Ishikawa (cell line): ENCODE results near the gene MCRS1.

Experiments
- CEBPB ChIP-seq: IDR thresholded peaks from 2 replicates; pipeline ENCODE4 v1.6.1; 2012
- CREB1 ChIP-seq: IDR thresholded peaks from 2 replicates; pipeline ENCODE4 v1.6.1; 2012; ENCODE audit warnings: low read depth
- EGR1 ChIP-seq: IDR thresholded peaks from 2 replicates; pipeline ENCODE4 v1.6.1; 2012
- EP300 ChIP-seq: IDR thresholded peaks from 2 replicates; pipeline ENCODE4 v1.6.1; 2012; ENCODE audit warnings: borderline replicate concordance
- FOXM1 ChIP-seq: IDR thresholded peaks from 2 replicates; pipeline ENCODE4 v1.6.1; 2012; ENCODE audit warnings: low read depth, borderline replicate concordance
- MAX ChIP-seq: IDR thresholded peaks from 2 replicates; pipeline ENCODE4 v1.6.1; 2012
- NFIC ChIP-seq: IDR thresholded peaks from 2 replicates; pipeline ENCODE4 v1.6.1; 2012
- RAD21 ChIP-seq: IDR thresholded peaks from 2 replicates; pipeline ENCODE4 v1.6.1; 2012; ENCODE audit warnings: low read depth
- REST ChIP-seq: IDR thresholded peaks from 2 replicates; pipeline ENCODE4 v1.6.1; 2012; ENCODE audit warnings: low read depth, mild to moderate bottlenecking
- TAF1 ChIP-seq: IDR thresholded peaks from 2 replicates; pipeline ENCODE4 v1.6.1; 2012; ENCODE audit warnings: low read depth, mild to moderate bottlenecking
- TCF12 ChIP-seq: IDR thresholded peaks from 2 replicates; pipeline ENCODE4 v1.6.1; 2012; ENCODE audit warnings: low read depth
- TEAD4 ChIP-seq: IDR thresholded peaks from 2 replicates; pipeline ENCODE4 v1.6.1; 2012
- USF1 ChIP-seq: IDR thresholded peaks from 2 replicates; pipeline ENCODE4 v1.6.1; 2012
- YY1 ChIP-seq: IDR thresholded peaks from 2 replicates; pipeline ENCODE4 v1.6.1; 2012; ENCODE audit warnings: low read depth
- ZBTB7A ChIP-seq: IDR thresholded peaks from 2 replicates; pipeline ENCODE4 v1.6.1; 2012; ENCODE audit warnings: low read depth

The MCRS1 gene

GRCh38 chr12:49558526-49558925 lies 9.4 kb downstream of the MCRS1 start:
- TF ChIP-seq FOXM1: no peak
- no peak for TF ChIP-seq TAF1
- no peak for TF ChIP-seq CEBPB
- no peak for TF ChIP-seq TEAD4
- no peak for TF ChIP-seq NFIC
- TF ChIP-seq TCF12: no peak
- no peak for TF ChIP-seq ZBTB7A
- no peak for TF ChIP-seq EGR1
- TF ChIP-seq CREB1: no peak

DNA sequence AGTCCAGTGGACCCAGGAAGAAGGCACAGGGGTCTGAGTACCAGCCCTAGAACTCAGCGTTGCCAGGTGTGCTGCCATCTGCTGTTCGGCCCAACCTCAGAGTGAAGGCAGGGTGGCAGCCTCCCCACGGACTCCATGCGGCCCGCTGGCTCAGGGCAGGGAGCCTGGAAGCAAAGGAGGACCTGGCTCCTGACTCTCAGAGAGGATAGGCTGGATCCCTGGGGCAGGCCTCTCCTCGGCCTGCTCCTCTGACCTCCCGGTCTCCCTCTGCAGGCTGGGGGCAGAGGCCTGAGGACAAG lies 10.1 kb downstream of the MCRS1 start:
- TF ChIP-seq USF1 (no peak), CEBPB (no peak), TAF1 (no peak)

DNA sequence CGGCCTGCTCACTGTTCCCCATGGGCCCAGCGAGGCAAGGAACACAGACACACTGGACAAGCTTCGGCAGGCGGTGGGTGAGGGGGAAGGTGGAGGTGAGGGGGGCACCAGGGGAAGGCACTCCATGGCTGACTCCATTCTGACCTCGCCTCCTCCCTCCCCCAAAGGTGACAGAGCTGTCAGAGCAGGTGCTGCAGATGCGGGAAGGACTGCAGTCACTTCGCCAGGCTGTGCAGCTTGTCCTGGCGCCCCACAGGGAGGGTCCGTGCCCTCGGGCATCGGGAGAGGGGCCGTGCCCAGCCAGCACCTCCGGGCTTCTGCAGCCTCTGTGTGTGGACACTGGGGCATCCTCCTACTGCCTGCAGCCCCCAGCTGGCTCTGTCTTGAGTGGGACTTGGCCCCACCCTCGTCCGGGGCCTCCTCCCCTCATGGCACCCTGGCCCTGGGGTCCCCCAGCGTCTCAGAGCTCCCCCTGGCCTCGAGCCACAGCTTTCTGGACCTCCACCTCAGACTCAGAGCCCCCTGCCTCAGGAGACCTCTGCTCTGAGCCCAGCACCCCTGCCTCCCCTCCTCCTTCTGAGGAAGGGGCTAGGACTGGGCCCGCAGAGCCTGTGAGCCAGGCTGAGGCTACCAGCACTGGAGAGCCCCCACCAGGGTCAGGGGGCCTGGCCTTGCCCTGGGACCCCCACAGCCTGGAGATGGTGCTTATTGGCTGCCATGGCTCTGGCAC lies 10.6 kb downstream of the MCRS1 start:
- TF ChIP-seq TAF1 (no peak), TCF12 (no peak), YY1 (no peak), USF1 (no peak), EGR1 (no peak), MAX (no peak), CREB1 (no peak), ZBTB7A (no peak), CEBPB (no peak), TEAD4 (no peak), RAD21 (no peak), EP300 (no peak), REST (no peak), FOXM1 (no peak), NFIC (no peak)

DNA sequence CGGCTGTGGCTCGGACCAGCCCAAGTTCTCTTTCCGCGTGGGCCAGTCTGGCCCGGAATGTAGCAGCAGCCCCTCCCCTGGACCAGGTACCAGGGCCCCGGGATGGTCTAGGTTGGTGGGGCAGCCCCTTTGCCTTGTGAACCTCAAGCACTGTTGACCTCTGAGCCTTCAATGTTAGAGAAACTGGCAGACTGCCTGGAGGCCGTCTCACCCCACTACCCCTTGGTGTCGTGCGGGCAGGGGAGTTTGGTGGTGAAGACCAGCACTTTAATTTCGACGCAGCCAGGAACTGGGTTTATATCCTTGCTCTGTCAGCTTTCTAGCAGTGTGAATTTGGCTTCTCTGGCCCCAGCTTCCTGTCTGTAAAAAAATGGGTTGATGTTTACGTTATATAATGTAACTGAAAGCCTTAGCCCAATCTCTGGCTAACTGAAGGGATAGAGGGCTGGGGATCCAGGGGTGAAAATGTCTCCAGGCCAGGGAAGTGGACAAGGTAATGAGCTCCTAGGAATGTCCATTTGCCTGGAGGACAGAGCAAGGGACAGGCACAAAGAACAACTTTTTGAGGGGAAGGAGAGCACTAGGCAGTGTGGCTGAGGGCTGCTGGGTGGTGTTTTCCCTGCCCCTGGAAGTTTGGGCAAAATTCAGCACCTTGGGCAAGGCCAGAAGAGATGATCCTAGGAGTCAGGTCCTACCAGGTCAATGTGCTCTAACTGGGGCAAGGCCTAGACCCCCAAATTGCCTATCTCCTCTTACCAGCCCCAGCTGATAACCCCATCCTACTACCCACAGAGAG lies 11.4 kb downstream of the MCRS1 start:
- TF ChIP-seq USF1 (no peak), REST (peak; percentile 58)

GRCh38 chr12:49555631-49556390 lies 12.1 kb downstream of the MCRS1 start:
- TF ChIP-seq TCF12: no peak
- TF ChIP-seq MAX: no peak
- TF ChIP-seq ZBTB7A: no peak
- no peak for TF ChIP-seq REST
- no peak for TF ChIP-seq CEBPB
- TF ChIP-seq FOXM1: no peak
- TF ChIP-seq TAF1: no peak
- TF ChIP-seq EP300: no peak
- TF ChIP-seq YY1: no peak
